GM18526 (cell line): ENCODE results near the gene ADAT2.

Experiments used
- POLR2A ChIP-seq: IDR thresholded peaks from 3 replicates; pipeline ENCODE4 v1.6.1; 2011; ENCODE audit not compliant: insufficient read length; ENCODE audit errors: extremely low read depth

ADAT2 gene

DNA sequence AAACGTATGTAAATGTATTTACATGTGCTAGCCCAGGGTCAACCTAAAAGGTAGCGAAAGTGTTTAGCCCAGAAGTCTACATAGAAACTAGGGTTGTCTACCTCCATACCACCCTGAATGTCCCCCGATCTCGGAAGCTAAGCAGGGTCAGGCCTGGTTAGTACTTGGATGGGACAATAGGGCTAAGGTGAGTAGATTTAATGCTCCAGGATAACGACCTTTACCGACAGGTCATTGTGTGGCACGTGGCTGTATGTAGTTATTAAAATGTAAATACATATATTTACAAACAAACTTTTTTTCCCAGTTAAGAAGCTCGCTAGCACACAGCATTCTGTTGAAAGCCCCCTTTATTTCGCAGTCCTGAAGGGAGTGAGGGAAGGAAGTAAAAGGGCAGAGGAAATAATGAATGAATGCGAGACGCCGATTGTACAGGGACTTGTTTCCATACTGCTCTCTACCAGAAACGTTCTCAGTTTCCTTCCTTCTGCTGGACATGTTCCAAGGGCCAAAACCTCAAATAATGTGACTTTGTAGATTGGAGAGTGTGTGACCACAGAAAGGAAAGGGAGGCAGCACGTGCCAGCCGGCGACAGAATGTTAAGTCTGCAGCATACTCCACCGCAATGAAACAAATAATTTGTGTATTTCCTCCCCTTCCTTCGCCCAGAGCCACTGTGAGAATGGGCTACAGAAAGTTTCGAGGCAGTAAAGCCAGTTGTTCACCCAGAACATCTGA is 612 bp downstream of the ADAT2 start:
- TF ChIP-seq POLR2A, result no peak

DNA sequence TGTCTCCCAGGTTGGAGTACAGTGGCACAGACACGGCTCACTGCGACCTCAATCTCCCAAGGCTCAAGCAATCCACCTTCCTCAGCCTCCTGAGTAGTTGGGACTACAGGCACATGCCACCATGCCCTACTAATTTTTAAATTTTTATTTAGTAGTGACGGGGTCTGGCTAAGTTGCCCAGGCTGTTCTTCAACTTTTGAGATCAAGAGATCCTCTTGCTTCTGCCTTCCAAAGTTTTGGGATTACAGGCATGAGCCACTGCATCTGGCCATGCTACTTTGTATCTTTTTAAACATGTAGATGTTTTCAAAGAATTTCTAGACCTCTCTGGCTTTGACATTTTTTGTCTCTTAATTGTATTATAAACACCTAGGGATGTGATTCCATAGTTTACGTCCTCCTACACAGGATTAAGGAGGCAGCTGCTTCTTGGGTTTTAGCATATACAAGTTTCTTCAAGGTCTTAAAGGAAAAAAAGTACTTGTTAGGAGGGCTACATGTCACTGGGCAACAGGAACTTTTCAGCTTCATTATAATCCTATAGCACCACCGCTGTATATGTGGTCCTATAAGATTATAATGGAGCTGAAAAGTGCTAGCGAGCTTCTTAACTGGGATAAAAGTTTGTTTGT is 1.3 kb downstream of the ADAT2 start:
- TF ChIP-seq POLR2A, result no peak

DNA sequence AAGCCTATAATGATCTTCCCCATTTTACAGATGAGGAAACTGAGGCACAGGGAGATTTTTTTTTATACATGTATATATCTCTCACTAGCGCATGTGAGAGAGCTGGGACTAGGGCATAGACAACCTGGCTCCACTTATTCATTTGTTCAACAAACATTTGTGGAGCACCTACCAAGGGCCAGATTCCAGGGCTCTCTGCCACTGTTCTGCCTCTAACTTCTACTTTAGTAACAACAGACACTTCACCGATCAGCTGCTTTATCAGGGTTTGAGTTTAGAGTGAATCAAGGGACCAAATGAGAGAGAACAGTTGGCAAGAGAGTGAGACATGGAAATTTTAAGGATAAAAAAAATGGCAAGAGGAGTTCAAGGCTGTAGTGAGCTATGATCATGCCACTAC is 7.4 kb downstream of the ADAT2 start:
- no peak for TF ChIP-seq POLR2A

DNA sequence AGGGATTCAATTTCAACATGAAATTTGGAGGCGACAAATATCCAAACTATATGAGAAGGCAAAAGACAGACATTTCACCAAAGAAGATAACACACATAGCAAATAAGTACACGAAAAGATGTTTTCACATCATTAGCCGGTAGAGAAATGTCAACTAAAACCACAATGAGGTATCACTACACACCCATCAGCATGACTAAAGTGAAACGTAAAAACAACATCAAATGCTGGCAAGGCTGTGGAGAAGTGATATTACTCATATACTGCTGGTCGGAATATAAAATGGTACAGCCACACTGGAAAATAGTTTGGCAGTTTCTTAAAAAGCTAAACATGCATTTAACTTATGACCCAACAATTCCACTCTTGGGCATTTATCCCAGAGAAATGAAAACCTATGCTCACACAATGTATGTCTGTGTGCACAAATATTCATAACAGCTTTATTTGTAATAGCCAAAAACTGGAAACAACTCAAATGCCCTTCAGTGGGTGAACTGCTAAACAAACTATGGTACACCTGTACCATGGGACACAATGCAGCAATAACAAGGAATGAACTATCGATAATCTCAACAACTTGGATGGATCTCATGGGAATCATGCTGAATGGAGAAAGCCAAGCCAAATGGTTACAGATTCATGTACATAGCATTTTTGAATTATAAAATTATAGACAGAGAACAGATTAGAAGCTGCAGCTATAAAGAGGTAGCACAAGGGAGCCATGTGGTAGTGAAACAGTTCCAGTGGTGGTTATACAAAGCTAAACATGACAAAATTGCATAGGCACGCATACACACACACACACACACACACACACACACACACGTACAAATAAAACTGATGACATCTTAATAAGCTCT is 8.6 kb downstream of the ADAT2 start:
- TF ChIP-seq POLR2A, result no peak

DNA sequence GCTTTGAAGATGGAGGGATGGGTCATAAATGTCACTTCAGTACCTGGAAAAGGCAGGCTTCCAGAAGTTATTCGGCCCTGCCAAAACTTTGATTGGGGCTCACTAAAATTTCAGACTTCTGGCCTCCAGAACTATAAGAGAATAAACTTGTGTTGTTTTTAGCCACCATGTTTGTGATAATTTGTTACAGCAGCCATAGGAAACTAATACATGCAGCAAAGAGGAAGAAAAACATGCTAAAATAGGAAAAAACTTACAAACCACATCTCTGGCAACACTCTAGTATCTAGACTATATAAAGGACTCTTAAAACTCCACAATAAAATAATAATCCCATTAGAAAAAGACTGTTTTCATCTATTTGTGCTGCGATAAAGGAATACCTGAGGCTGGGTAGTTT is 9.5 kb downstream of the ADAT2 start:
- TF ChIP-seq POLR2A, result no peak

DNA sequence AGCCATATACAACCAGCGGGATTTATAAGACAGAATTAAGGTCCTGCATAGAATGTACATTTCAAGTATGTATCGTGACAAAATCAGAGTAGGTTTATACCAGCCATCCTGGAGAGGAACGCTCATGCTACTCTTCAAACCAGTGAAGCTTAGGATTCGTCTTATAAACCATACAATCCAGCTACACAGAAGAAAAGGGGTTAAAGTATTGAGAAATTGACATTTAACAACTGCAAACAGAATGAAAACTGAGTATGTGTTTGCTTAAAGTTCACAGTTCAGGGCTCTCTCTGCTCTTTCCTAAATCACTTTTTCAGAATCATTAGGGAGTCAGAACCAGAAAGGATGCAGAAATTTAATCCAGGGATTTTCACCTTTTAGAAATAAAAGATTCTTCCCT is 17.9 kb downstream of the ADAT2 start:
- TF ChIP-seq POLR2A, result no peak

DNA sequence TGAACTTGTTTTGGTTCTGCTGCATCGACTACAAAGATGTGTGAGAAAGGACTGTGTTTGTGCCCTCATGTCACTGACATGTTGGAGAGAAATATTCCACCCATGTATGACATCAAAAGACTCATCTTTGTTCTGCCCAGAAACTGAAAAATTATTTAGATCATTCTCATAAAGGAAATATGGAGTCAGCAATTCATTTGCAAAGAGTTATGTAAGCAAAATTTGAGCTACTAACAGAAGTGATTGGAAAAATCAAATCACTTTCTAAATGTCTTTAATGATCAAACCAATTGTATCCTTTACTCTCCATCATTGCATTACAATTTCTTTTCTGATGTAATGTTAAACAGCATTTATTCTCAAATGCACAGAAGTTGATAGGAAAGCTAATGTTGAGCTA is 19.3 kb downstream of the ADAT2 start:
- no peak for TF ChIP-seq POLR2A

DNA sequence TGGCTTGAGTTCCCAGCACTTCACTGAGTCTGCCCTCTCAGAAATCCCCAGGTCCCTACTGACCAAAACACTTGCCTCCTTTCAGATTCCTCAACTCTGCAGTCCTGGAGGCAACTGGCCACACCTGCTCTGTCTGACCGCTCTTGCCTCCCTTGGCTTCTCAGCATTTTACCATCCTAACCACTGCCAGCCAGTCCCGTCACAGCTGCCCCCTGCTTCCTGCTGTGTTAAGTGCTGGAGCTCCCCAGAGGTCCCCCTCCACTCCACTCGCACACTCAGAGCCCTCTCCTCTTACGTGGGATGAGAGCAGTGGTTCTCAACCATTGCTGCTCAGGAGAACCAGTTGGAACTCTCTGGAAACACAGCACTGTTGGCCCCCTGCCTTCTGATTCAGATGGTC is 20.5 kb downstream of the ADAT2 start:
- no peak for TF ChIP-seq POLR2A

DNA sequence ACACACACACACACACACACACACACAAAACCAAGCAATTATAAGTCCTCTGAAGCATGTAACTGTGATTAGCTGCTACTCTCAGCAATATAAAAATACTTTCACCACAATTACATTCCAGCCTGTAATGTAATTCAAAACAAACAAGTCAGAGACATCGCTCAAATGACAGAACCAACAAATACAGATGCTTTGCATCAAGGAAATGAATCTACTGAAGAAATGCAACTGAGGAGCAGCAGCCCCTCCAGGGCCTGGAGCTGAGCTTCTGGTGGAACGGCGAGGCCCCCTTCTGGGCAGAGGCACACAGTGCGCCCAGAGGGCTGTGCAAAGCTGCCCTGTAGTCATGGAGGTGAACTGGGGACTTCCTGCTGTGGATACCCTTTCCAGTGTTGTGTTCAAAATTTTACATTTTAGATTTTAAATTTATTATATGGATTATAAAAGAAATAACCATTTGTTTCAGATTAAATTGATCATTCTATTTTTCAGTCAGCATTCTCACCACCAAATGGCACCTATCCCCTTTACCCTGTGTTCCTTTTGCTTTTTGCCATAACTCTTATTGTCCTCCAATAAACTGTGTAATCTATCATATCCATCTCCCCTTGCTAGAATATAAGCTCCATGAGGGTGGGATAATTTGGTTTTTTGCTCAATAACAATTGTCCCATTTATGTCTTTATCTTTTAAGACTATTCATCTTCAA is 23.2 kb downstream of the ADAT2 start:
- TF ChIP-seq POLR2A, result no peak

DNA sequence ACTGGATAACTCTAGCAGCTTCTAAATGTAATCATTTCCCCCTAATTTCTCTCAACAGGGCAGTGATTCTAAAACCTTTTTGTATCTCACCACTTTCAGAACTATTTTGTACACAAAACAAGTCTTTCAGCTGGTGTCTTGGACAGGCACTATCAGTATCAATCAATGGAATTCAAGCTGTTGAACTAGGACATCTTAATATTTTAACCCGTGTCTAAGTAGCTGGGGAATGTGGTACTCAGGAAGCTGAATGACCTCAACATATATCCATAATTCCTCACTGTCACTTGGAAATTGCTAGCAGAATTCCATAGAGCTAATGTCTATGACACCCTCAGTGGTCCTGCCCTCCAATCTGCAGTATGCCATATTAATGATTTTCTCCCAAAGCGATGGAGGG is 24.5 kb downstream of the ADAT2 start:
- TF ChIP-seq POLR2A, result no peak

DNA sequence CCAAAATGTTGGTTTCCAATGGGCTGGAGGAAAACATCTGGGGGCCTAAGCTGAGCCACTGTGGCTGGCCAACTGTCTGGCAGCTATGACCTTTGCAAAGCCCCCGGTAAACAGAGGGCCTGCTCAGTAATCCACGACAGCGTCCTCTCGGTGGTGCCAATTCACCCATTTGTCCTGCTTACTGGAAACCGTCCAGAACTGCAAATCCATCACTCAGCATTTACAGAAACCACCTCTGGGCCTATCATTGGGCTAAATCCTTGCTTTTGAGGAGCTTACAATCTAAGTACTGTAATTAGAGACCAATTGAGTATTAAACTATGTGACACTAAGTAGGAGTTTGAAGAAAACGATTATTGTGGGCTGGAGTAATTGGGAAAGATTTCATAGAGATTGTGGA is 31.0 kb downstream of the ADAT2 start:
- TF ChIP-seq POLR2A, result no peak

DNA sequence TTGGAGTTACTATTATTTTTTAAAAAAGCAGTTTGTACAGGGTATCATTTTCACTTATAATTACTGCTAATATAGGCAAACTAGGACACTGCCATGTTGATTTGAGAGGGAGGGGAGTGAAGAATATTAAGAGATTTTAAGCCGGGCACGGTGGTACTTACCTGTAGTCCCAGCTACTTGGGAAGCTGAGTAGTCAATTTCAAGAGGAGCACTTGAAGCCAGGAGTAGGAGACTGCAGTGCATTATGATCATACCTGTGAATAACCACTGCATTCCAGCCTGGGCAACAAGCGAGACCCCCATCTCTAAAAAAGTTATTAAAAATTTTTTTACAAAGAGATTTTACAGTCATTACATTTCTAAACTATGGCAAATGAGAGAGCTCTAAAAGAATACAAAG is 35.7 kb downstream of the ADAT2 start:
- TF ChIP-seq POLR2A, result no peak

DNA sequence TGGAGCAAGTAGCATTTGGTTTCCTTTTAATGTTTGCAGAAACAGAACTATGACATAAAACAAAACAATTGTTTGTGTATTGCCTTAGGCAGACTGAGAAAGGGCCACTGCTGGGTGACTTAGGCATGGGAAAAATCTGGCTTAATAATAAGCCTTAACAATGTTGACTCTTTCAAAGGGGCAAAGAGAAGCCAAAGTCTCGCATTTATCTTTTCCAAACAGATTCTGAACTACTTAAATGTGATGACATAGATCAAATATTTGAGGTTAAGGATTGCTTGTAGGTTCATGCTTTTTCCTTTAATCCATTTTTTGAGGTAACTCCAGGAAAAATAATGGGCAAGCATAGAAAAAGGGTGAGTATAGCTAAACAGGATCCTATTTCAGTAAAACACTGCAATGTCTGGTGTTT is 39.6 kb downstream of the ADAT2 start:
- TF ChIP-seq POLR2A, result no peak

DNA sequence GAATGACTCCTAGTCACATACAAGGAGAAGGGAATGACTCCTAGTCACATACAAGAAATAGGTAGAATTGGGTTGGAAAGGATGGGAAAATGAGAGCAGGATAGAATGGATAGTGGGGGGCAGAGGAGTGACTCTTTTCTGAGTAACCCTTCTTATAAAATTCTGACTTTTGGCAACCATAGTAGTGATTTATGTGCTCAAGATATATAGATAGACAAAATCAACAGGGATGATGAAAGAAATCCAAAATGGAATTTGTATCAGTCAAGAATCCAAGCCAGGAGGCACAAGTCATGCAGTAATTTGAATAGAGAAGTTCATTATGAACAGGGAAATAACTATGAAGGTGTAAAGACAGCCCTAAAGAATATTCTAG is 41.7 kb downstream of the ADAT2 start:
- no peak for TF ChIP-seq POLR2A

DNA sequence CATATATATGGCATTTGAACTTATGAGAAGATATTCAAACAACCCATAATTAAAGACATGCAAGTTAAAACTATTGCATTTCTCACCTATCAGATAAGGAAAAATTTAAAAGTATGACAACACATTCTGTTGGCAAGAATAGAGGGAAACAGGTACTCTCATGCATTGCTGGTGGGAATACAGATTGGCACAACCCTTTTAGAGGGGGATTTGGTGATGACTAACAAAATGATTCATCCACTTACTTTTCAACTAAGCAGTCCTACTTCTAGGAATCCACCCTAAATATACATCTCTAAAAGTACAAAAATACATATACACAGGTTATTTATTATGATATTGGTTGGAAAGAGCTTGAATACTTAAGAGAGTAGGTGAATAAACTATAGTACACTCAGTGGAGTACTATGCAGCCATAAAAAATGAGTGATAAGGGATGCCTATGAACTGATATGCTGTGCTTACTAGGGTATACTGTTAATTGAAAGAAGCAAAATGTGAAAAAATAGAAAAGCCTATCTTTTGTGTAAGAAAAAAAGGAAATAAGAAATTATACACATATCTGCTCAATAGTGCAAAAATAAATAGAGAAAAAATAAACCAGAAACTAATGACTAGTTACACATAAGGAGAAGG is 42.2 kb downstream of the ADAT2 start:
- no peak for TF ChIP-seq POLR2A
